HEK293T (cell line): ENCODE results near the gene NUPR2.

Experiments
- ARNT ChIP-seq: fragments of 450-650 bp; IDR thresholded peaks from 2 replicates; pipeline ENCODE4 v1.6.1; 2017; ENCODE audit warnings: mild to moderate bottlenecking
- FOXM1 ChIP-seq: fragments of 450-650 bp; IDR thresholded peaks from 2 replicates; pipeline ENCODE4 v1.6.1; 2017; ENCODE audit warnings: mild to moderate bottlenecking, borderline replicate concordance
- HDGF ChIP-seq: fragments of 450-650 bp; IDR thresholded peaks from 2 replicates; pipeline ENCODE4 v1.6.1; 2017; ENCODE audit warnings: antibody characterized with exemption, borderline replicate concordance
- SP1 ChIP-seq: fragments of 450-650 bp; IDR thresholded peaks from 2 replicates; pipeline ENCODE4 v1.6.1; 2017

DNA sequence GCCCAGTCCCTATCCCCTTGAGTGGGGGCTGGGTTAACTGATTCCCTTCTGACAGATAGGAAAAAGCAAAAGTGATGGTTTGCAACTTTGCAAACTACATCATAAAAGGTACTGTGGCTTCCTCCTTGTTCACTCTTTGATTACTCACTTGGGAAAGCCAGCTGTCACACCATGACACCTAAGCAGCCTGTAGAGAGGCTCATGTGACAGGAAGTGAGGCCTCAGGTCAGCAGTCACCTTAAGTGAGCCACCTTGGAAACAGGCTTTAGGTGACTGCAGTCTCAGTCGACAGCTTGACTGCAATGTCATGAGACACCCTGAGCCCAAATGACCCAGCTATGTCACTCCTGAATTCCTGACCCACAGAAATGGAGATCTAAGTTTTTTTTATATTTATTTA is 5.6 kb downstream of the NUPR2 start:
- TF ChIP-seq HDGF (no peak), SP1 (no peak), FOXM1 (no peak), ARNT (no peak)
